GM12878 (cell line): ENCODE measurements around the gene VARS2. TPM values are rescaled to one million over a fixed set of nuclear protein-coding genes. Genes with fewer than 3 reads are reported as not detected.

Source experiments
- CHD4 ChIP-seq: fragments of 200-600 bp; sonication (generic); IDR thresholded peaks from 2 replicates; pipeline ENCODE4 v1.6.1; 2016; ENCODE audit warnings: mild to moderate bottlenecking
- E2F8 ChIP-seq: fragments of 450-650 bp; IDR thresholded peaks from 2 replicates; pipeline ENCODE4 v1.6.1; 2018; ENCODE audit warnings: mild to moderate bottlenecking, low read depth, moderate library complexity; ENCODE audit not compliant: partially characterized antibody
- IKZF1 ChIP-seq: fragments of 450-650 bp; conservative IDR thresholded peaks from 2 replicates; pipeline ENCODE4 v1.6.1; 2017; ENCODE audit warnings: antibody characterized with exemption, mild to moderate bottlenecking
- IRF4 ChIP-seq: IDR thresholded peaks from 2 replicates; pipeline ENCODE4 v1.6.1; 2011; ENCODE audit warnings: low read depth, low read length
- NFIC ChIP-seq: IDR thresholded peaks from 2 replicates; pipeline ENCODE4 v1.6.1; 2012; ENCODE audit warnings: low read depth, mild to moderate bottlenecking, inconsistent platforms, low read length, moderate library complexity
- POLR2AphosphoS2 ChIP-seq: IDR thresholded peaks from 2 replicates; pipeline ENCODE4 v1.6.1; 2011; ENCODE audit warnings: low read depth, mild to moderate bottlenecking, low read length, improper control_type of control experiment, moderate library complexity
- SMC3 ChIP-seq: IDR thresholded peaks from 2 replicates; pipeline ENCODE4 v1.6.1; 2011; ENCODE audit warnings: low read length, improper control_type of control experiment, borderline replicate concordance
- TCF7 ChIP-seq: IDR thresholded peaks from 2 replicates; pipeline ENCODE4 v1.6.1; 2014; ENCODE audit warnings: antibody characterized with exemption, borderline replicate concordance
- ZBTB4 ChIP-seq: fragments of 450-650 bp; formaldehyde crosslinking; IDR thresholded peaks from 2 replicates; pipeline ENCODE4 v1.4.0; 2022; ENCODE audit warnings: mild to moderate bottlenecking, moderate library complexity
- polyA plus RNA-seq, 11 experiments: library from polyadenylated mRNA; depleted of rRNA in 4 of 11; unstranded in 6 of 11; stranded (reverse) in 5 of 11; fragments of >200 nt; fragmentation: Nextera tagmentation in 4 of 11; fragmentation: Illumina TruSeq in 1 of 11; extraction: Ambion mirVana in 4 of 11; extraction: Trizol in 1 of 11; gene quantifications; 1 replicate in 1 of 11; 2 replicates in 10 of 11; pipeline versions ENCODE4 v1.2.1 to v1.2.3, GENCODE V29; 2011 to 2016; ENCODE audit warnings: inconsistent platforms in 2 of 11, missing spikeins in 2 of 11, low read depth in 1 of 11
- total RNA-seq, 4 experiments: library from RNA; depleted of rRNA in 3 of 4; stranded (reverse); fragments of >200 nt in 3 of 4; fragmentation: Illumina TruSeq in 1 of 4; extraction: Trizol in 1 of 4; gene quantifications; 2 replicates each; pipeline versions ENCODE4 v1.2.1 to v1.2.3, GENCODE V29; 2013 to 2021
- TF ChIP-seq, protein P1 (sequence below): fragments of 450-650 bp; IDR thresholded peaks from 2 replicates; pipeline ENCODE4 v1.6.1; 2017; ENCODE audit warnings: mild to moderate bottlenecking, low read depth, inconsistent platforms; ENCODE audit not compliant: poor library complexity, severe bottlenecking
- TF ChIP-seq, protein P2 (sequence below), 3 experiments: IDR thresholded peaks in 2 of 3; conservative IDR thresholded peaks in 1 of 3; 2 replicates each; pipeline ENCODE4 v1.5.1; 2011; ENCODE audit warnings: low read depth in 3 of 3, low read length in 3 of 3, mild to moderate bottlenecking in 3 of 3, control low read depth in 2 of 3, moderate library complexity in 2 of 3, inconsistent platforms in 1 of 3, mixed read lengths in 1 of 3; ENCODE audit not compliant: control insufficient read depth in 2 of 3, insufficient read depth in 1 of 3; ENCODE audit errors: extremely low read depth in 1 of 3
- TF ChIP-seq, protein P3 (sequence below): IDR thresholded peaks from 2 replicates; pipeline ENCODE4 v1.6.1; 2012; ENCODE audit warnings: improper control_type of control experiment, low read depth, low read length; ENCODE audit not compliant: insufficient replicate concordance

Gene VARS2
- total and polyA plus RNA-seq, 10 of the 15 experiments (the other 5 are each of a cell fraction or from before 2014, with no cell fraction given): 3.8 to 70.7 (median 49.1) TPM

- TF ChIP-seq POLR2AphosphoS2 (no peak), IKZF1 (peak; percentile 98), IRF4 (no peak), NFIC (no peak), E2F8 (peak; percentile 42), CHD4 (no peak), TCF7 (no peak), SMC3 (peak; percentile 90), ZBTB4 (CRISPR knock-in tag) (no peak)
- TF ChIP-seq, protein P1, sequence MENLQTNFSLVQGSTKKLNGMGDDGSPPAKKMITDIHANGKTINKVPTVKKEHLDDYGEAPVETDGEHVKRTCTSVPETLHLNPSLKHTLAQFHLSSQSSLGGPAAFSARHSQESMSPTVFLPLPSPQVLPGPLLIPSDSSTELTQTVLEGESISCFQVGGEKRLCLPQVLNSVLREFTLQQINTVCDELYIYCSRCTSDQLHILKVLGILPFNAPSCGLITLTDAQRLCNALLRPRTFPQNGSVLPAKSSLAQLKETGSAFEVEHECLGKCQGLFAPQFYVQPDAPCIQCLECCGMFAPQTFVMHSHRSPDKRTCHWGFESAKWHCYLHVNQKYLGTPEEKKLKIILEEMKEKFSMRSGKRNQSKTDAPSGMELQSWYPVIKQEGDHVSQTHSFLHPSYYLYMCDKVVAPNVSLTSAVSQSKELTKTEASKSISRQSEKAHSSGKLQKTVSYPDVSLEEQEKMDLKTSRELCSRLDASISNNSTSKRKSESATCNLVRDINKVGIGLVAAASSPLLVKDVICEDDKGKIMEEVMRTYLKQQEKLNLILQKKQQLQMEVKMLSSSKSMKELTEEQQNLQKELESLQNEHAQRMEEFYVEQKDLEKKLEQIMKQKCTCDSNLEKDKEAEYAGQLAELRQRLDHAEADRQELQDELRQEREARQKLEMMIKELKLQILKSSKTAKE: no peak
- TF ChIP-seq, protein P2, sequence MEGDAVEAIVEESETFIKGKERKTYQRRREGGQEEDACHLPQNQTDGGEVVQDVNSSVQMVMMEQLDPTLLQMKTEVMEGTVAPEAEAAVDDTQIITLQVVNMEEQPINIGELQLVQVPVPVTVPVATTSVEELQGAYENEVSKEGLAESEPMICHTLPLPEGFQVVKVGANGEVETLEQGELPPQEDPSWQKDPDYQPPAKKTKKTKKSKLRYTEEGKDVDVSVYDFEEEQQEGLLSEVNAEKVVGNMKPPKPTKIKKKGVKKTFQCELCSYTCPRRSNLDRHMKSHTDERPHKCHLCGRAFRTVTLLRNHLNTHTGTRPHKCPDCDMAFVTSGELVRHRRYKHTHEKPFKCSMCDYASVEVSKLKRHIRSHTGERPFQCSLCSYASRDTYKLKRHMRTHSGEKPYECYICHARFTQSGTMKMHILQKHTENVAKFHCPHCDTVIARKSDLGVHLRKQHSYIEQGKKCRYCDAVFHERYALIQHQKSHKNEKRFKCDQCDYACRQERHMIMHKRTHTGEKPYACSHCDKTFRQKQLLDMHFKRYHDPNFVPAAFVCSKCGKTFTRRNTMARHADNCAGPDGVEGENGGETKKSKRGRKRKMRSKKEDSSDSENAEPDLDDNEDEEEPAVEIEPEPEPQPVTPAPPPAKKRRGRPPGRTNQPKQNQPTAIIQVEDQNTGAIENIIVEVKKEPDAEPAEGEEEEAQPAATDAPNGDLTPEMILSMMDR (IDR thresholded peaks at IDR 0.05 in 2 of 3, conservative IDR thresholded peaks at IDR 0.05 in 1 of 3; ENCODE audit: control insufficient read depth in 2 of 3, extremely low read depth in 1 of 3, insufficient read depth in 1 of 3, low read depth in 3 of 3, low read length in 3 of 3): peak; percentile 91 to 95 (median 93); a peak in 5 of 6 replicates
- TF ChIP-seq, protein P3, sequence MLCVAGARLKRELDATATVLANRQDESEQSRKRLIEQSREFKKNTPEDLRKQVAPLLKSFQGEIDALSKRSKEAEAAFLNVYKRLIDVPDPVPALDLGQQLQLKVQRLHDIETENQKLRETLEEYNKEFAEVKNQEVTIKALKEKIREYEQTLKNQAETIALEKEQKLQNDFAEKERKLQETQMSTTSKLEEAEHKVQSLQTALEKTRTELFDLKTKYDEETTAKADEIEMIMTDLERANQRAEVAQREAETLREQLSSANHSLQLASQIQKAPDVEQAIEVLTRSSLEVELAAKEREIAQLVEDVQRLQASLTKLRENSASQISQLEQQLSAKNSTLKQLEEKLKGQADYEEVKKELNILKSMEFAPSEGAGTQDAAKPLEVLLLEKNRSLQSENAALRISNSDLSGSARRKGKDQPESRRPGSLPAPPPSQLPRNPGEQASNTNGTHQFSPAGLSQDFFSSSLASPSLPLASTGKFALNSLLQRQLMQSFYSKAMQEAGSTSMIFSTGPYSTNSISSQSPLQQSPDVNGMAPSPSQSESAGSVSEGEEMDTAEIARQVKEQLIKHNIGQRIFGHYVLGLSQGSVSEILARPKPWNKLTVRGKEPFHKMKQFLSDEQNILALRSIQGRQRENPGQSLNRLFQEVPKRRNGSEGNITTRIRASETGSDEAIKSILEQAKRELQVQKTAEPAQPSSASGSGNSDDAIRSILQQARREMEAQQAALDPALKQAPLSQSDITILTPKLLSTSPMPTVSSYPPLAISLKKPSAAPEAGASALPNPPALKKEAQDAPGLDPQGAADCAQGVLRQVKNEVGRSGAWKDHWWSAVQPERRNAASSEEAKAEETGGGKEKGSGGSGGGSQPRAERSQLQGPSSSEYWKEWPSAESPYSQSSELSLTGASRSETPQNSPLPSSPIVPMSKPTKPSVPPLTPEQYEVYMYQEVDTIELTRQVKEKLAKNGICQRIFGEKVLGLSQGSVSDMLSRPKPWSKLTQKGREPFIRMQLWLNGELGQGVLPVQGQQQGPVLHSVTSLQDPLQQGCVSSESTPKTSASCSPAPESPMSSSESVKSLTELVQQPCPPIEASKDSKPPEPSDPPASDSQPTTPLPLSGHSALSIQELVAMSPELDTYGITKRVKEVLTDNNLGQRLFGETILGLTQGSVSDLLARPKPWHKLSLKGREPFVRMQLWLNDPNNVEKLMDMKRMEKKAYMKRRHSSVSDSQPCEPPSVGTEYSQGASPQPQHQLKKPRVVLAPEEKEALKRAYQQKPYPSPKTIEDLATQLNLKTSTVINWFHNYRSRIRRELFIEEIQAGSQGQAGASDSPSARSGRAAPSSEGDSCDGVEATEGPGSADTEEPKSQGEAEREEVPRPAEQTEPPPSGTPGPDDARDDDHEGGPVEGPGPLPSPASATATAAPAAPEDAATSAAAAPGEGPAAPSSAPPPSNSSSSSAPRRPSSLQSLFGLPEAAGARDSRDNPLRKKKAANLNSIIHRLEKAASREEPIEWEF: no peak
Observed at GRCh38 chr6:30877419-30878262, 36.4 kb upstream of the VARS2 start (continued).
